DMS79 treated with DMSO at 0.1 percent for 48 hours (cell line): ENCODE results near the gene CNNM4.

ENCODE experiments used
- DNase-seq: peaks from one replicate; lab custom pipeline; 2025; lab: John Stamatoyannopoulos, UW

CNNM4 gene

DNA sequence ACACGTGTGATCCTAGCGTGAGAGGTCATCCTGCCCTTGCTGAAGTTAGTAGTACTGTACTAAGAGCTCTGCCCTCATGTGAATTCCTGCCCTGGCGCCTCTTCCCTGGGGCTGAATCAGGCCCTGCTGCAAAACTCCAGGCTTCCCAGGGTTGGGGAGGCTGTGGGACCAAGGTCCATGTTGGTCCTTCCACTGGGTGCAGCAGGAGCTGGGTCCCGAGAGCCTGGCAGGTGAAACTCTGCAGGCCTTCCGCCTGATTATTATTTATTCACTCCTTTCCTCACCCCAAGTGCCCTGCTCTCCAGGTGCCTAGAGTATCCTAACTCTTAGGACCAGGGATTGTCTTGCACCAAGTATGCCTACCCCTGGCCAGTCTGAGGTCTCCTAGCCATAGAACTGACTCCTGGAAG lies 50.1 kb downstream of the CNNM4 start:
- DNase-seq, result no peak

DNA sequence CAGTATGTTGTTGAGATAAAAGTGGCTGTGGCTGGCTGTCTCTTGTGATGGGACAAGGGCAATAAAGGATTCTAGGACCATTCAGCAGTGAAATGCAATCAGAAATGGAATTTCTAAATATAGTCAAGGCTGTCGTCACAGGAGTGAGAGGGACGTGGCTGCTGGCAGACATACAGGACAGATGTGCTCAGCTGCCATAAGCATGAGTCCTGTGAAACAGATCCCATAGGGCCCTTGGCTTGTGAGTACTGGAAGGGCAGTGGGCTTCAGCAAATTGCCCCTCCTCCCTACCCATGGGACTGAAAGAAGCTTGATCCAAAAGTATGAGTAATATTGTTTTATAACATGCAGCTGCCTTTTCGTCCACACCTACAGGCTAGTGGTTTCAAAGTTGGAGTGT lies 51.2 kb downstream of the CNNM4 start:
- no peak for DNase-seq

DNA sequence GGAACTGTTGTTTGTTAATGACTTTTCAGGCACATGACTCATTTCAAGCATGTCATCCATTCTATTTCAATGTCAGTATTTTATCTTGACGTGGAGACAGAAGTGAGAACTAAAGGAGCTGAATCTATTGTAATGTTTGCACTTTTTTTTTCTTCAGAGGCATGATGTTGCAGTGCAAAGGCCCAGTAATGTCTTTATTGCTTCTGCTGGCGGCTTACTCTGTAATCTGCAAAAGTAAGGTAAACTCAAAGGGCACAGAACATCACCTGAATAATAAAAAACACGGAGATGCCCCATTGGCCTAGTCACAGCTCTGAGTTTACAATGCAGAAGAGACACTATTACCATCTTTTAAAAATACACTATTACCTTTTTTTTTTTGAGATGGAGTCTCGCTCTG lies 53.0 kb downstream of the CNNM4 start:
- no peak for DNase-seq

DNA sequence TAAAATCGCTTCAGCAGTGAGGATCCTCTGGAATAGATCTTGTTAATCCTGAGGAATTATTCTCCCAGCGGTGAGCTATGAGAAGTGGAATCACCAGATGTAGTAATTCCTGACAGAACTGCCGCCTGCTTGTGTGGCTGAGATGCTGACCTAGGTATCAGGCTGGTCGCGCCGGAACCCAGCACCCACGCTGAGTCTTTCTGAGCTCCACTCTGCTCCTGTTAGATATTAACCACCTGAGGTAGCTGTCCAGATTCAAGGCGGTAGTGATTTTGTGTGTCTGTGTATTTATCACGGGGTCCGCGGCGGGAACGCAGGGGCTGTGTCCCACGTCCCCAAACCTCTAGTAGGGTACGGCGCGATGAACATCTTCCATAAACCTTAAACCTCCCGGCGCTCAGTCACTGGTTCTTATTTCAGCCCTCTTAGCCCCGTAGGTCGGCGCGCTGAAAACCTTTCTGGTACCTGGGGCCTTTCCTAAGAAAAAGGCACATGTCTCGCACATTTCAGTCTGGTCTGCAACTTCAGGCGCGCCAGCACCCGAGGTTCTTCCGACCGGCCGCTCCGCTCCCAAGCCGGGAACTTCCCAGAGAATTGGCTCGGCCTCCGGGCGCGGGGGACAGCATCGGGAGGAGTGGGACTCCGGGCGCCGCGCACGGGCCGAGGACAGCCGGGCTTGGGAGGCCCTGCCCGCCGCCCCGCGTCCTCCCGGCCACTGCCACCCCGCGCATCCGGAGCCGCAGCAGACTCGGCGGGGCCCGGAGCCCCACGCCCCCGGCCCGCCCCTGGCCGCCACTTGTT lies 54.8 kb downstream of the CNNM4 start:
- peak; percentile 41 for DNase-seq

DNA sequence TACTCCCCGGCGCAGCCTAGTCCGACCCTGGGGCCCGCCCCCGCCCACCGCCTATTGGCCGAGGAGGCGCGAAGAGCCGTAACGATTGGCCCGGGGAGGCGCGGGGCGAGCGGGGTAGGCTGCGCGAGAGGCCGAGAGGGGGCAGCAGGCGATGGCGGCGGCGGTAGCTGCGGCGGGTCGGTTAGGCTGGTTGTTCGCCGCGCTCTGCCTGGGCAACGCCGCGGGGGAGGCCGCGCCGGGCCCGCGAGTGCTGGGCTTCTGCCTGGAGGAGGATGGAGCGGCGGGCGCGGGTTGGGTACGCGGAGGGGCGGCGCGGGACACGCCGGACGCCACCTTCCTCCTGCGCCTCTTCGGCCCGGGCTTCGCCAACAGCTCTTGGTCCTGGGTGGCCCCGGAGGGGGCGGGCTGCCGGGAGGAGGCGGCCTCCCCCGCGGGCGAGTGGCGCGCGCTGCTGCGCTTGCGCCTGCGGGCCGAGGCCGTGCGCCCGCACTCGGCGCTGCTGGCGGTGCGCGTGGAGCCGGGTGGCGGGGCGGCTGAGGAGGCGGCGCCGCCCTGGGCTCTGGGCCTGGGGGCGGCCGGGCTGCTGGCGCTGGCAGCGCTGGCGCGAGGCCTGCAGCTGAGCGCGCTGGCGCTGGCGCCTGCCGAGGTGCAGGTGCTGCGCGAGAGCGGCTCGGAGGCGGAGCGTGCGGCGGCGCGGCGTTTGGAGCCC lies 55.6 kb downstream of the CNNM4 start, which contains the start of gene CNNM3:
CNNM3 (plus strand) TSS at position 142 of the 709 bp plus-strand sequence; CDS start at position 152, 10 bp downstream.
- DNase-seq, result peak; percentile 86

DNA sequence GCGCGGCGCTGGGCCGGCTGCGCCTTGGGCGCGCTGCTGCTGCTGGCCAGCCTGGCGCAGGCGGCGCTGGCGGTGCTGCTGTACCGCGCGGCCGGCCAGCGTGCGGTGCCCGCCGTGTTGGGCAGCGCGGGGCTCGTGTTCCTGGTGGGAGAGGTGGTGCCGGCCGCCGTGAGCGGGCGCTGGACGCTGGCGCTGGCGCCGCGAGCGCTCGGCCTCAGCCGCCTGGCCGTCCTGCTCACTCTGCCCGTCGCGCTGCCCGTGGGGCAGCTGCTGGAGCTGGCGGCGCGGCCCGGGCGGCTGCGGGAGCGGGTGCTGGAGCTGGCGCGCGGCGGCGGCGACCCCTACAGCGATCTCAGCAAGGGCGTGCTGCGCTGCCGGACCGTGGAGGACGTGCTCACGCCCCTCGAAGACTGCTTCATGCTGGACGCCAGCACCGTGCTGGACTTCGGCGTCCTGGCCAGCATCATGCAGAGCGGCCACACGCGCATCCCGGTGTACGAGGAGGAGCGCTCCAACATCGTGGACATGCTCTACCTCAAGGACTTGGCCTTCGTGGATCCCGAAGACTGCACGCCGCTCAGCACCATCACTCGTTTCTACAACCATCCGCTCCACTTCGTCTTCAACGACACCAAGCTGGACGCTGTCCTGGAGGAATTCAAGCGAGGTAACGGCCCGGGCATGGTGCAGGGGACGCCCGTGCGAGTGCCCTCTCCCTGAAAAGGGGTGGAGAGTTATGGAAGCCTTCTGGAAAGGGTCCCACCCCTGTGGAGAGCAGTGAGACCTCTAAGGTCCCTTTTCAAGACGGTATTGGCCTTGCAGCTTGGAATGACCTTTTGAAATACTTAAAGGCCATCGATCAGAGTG lies 56.4 kb downstream of the CNNM4 start:
- peak; percentile 15 for DNase-seq

DNA sequence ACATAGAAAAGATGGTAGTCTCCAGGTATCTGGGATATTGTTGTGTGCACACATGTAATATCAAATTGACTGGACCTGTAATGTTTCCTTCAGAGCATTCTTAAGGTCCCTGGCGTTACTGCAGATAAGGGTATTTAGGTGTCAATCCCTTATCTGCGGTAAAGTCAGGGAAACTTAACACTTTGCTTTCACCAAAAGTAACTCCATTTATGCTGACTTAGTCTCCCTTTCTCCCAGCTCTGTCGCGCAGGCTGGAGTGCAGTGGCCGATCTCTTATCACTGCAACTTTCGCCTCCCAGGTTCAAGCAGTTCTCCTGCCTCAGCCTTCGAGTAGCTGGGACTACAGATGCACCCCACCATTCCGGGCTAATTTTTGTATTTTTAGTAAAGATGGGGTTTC lies 57.2 kb downstream of the CNNM4 start:
- DNase-seq, result no peak

DNA sequence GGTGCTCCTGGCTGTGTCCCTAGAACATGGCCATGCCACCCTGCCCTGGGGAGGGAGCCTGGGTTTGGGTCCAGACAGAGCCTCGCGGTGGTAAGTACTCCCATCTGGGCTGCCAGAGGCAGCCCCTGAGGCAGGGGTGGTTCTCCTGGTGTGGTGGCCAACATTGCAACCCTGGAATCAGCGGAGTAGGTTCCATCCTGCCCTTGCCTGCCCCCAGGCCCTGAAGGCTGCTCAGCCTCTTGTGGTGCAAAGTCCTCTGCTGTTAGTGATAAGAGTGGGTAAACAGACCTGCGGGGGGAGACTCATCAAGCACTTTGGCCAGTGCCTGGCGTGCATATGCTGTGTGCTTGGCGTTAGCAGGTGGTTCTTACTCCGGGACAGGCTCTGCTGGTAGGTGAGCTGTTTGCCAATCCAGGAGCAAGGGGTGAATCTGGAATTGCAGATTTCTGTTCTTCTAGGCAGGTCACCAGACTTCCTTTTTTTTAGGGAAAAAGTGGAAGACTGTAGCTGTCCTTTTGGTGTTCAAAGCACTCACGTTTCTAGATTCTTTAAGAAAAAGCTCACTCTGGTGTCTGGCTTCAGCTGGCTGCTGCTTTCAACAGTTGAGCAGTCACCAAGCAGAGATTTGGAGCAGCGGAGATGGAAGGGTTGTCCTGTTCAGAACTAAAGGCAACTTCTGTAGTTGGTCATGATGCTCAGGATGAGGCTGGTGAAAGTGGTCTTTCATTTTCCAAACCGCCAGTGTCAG lies 58.6 kb downstream of the CNNM4 start:
- DNase-seq, result peak; percentile 47

DNA sequence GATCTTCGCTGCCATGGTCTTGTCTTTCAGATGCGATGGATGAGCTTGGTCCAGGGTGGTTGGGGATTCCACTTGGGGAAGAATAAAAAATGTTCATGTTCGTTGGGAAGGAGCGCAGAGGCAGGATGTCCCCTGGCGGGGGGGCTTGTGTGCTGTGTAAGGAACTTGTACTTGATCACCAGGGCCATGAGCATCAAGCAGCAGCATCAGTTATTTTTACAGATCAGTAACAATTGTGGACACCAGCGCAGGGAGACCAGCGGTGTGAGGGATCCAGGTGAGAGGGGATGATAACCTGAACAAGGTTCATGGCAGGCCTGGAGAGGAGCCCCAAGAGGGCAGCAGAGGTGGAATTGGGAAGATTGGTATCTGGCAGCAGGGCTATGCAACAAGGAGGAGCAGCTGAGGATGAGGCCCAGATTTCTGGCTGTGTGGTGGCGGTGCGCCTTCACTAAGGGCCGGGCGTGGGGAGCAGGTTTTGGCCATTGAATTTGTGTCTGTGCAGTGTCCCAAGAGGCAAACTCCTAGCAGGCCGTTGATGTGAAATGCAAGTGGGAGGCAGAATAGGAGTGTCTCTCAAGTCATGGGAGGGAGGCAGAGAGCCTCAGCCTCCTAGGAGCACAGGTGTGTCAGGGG lies 59.3 kb downstream of the CNNM4 start:
- no peak for DNase-seq

DNA sequence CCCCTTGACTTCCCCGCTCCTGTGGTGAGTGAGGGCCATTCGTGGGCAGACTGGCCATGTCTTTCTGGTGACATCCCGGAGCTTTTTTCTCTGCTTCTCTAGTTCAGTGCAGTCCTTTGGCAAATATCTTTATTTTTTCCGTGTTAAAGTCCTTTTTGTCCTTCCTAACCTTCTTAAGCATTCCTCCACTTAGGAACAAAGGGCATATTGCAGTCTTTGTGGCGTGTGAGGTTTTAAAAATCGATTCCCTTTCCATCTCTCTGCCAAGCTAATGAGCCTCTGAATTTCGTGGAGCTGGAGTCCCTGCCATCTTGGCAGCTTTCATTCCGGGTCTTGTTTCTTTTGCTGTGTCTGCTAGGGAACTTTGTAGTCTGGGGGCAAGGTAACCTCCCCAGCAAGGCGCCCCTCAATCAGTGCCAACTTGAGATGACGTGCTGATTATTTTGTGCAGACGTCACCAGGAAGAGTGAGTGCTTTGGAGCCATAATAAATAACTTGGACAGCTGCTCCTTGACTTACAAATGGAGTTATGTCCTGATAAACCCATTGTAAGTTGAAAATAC lies 60.5 kb downstream of the CNNM4 start:
- no peak for DNase-seq

DNA sequence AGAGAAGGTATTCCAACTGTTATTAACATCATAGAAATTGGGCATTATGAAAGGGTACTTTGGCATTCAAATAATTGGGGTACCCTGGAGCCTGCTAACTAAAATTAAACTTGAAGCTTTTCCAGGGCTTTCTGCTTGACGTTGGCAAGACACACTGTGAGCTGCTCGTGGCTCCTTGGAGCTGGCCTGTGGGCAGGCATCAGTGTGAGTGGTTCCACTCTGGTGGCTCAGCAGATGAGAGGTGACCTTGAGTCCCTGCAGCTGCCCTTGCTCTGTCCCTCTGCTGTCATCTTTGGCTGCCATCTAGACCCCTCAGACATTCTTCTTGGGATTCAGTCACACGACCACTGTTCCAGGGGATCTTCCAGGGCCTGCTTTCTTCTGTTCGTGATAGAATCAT lies 62.1 kb downstream of the CNNM4 start:
- DNase-seq, result no peak

DNA sequence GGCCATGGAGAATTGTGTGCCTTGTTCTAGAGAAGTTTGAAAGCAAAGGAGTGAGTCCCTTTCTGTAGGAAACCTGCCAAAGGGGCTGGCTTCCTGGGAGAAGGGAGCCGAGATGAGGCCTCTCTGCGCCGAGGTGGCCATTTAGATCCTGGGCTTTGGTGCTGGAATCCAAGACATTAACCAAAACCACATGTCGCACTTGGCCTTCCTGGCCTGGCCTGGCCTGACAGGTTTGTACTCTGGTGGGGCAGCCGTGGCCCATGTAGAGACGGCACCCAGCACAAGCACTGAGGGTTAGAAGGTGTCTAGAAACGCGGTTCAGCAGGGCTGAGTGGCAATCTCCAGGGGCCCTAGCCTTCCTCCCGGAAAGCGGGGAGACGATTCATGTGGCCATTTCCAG lies 62.5 kb downstream of the CNNM4 start:
- DNase-seq, result no peak

DNA sequence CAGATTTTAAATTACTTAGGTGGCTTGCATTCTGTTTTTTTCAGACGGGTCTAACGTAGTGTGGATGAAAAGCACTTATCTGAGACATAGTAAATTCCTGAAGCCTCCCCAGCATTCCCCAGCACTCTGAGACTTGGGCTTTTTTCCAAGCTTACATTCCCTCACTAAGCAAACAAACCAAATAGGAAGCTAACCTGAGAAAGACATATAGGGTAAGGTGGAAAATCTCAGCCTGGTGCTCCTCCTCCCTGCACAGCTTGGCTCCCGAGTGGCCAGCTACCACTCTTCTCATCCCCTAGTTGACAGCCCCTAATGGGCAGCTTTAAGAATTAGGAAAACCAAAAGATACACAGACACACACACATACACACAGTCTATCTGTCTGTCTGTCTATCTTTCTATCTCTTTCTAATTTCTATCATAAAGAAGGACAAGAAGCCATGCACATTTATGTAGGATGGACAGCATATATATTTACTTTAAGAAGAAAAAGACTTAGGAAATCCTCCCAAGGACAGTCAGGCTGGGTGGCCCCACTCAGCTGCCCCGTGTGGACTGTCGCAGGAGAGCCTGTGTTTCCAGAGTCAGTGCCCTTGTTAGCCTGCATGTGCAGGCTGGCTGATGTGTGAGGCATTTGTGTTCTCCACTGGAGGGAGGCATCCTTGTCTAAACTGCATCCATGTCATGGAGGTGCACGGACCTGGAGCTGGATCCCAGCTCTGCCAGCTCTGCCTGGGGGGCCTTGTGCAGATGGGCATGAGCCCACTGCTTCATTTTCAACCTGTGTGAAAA lies 63.6 kb downstream of the CNNM4 start:
- no peak for DNase-seq

DNA sequence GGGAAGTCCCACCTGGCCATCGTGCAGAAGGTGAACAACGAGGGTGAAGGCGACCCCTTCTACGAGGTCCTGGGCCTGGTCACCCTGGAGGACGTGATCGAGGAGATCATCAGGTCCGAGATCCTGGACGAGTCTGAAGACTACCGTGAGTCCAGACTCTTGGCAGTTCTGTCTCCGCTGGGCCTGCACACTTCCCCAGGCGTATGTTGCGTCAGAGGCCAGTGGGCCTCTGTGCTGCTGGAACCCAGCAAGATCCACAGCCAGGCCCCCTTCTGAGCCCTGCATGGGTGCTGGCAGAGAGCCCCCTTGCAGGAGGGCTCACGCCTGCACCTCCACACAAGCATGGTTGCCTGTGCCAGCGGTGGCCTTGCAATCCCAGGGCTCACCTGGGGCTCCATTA lies 64.4 kb downstream of the CNNM4 start:
- DNase-seq, result no peak

DNA sequence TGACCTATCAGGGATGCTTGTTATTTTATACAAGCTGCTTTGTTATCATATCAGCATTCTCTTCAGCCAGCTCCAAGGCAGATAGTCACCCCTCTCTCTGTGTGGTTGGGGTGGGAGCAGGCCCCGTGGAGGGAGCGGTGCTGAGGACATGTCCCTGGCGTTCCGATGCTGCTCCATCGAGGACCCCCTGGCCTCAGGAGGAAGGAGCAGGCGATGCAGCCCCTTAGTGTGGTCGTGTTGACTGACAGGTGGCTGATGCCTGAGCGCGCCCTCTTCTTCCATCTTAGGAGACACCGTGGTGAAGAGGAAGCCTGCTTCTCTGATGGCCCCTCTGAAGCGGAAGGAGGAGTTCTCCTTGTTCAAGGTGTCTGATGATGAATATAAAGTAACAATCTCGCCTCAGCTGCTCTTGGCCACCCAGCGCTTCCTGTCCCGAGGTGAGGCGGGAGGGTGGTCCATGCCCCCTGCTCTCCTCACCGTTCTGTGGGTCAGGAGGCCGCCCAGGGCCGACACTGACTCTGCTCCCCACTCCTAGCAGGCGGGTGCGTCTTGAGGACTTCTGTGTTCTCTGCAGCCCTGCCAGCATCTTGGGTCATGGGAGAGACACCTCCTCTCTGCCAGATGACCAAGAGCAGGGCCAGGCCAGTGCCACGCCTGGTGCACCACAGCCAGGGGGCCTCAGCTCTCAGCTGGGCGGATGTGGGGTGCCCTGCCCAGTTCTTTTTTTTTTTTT lies 66.0 kb downstream of the CNNM4 start:
- no peak for DNase-seq

DNA sequence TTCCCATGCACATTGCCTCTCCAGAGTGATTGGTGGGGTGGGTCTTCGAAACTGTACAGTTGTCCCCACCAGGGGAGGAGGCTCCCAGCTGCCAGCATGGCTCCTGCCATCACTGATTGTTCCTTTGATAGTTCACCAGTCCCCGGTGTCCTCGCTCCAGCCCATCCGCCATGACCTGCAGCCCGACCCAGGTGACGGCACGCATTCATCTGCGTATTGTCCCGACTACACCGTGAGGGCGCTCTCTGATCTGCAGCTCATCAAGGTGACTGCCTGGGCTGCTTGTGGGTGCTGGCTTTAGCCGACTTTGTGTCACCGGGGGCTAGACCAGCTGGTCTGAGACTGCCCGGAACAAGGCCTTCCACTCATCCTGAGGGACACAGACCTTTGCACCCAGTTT lies 67.7 kb downstream of the CNNM4 start:
- no peak for DNase-seq

DNA sequence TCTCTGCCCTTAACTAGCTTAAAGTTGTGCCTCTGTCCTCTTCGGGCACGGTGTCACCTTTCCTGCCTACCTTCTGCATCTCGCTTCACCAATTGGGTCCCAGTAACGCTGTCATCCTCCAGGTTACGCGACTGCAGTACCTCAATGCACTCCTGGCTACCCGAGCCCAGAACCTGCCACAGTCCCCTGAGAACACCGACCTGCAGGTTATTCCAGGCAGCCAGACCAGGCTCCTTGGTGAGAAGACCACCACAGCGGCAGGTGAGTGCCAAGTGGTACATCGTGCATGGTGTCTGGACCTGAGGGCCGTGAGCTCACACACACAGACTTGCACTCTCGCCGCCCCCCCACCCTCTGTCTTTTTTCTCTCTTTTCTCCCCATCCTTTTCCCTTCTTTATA lies 68.2 kb downstream of the CNNM4 start:
- DNase-seq, result no peak

DNA sequence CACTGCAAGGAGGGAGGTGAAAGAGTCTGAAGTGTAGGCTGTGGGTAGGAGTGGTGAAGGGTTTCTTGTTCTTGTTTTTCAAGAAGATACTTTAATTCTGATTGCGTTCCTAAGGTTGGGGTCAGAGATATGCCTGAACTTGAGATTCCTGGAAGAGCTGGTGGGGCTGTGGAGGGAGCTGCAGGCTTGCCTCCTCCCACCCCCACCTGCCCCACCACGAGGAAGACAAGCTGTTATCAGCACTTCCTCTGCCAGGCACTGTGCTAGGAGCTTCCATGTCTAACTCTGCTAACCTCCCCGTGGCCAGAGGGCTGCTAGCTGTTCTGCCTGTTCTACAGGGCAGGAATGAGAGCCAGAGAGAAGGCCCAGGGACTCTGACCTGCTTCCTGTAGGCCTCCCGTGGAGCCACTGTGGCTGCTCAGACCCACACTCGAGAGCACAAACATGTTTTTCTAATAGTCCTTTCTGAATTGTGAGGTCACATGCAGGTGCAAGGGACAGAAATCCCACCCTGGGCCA lies 69.4 kb downstream of the CNNM4 start:
- no peak for DNase-seq

DNA sequence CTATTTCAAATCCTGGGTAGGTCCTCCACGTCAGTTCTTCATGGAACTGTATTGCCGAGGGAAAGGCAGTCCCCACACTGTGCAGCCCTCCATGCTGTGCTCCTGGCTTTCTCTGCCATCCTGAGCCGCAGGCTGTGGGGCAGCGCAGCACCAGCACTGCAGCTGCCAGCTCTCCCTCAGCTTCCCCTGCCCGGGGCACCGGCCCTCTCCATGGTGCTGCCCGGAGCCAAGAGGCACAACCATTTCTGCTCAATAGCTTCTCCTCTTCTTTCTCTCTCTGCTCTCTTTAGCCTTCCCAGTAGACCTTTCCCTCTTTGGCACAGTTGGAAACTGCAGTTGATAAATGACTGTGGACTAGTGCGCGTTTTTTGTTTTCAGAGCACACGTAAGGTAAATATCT lies 71.0 kb downstream of the CNNM4 start:
- DNase-seq, result no peak
